ENCODE measurements around the gene TIAM1. TPM values are rescaled to one million over a fixed set of nuclear protein-coding genes. Genes with fewer than 3 reads are reported as not detected.

Gene TIAM1
- total RNA-seq, 1 donor from 2014 or later: 131 TPM

DNA sequence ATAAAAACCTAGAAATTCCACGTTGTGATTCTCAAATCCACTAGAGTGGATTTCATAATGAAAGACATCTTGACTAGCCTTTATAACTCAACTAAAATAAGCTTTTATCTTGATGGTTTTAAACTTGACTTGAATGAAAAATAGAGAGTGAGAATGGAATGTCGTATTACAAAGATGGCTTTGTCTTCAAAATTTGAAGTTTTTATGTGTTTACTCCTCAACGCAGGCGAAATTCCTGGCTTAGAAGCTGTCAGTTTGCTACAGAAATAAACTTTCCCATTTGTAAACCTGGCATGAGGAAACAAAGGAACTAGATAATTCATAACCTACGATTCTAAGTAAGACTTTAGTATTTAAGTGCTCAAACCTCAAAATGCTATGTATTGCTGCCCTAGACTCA is 215.8 kb downstream of the TIAM1 start:
- peaks cover 63% of the 10 kb centered on the region for H3K36me3 Mint-ChIP-seq (ENCODE audit: low read depth, unreplicated experiment)
- H3K4me3 Mint-ChIP-seq (ENCODE audit: unreplicated experiment): no peak overlapping the region
- TF ChIP-seq, protein P1, sequence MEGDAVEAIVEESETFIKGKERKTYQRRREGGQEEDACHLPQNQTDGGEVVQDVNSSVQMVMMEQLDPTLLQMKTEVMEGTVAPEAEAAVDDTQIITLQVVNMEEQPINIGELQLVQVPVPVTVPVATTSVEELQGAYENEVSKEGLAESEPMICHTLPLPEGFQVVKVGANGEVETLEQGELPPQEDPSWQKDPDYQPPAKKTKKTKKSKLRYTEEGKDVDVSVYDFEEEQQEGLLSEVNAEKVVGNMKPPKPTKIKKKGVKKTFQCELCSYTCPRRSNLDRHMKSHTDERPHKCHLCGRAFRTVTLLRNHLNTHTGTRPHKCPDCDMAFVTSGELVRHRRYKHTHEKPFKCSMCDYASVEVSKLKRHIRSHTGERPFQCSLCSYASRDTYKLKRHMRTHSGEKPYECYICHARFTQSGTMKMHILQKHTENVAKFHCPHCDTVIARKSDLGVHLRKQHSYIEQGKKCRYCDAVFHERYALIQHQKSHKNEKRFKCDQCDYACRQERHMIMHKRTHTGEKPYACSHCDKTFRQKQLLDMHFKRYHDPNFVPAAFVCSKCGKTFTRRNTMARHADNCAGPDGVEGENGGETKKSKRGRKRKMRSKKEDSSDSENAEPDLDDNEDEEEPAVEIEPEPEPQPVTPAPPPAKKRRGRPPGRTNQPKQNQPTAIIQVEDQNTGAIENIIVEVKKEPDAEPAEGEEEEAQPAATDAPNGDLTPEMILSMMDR (IDR thresholded peaks at IDR 0.05; ENCODE audit: unreplicated experiment): no peak
- H3K9me3 Mint-ChIP-seq (ENCODE audit: unreplicated experiment): no peaks in the 10 kb centered on the region
- no peak overlapping the region for H3K27ac Mint-ChIP-seq (ENCODE audit: unreplicated experiment)
- DNase-seq (ENCODE audit: low spot score): no peak
- no peaks in the 10 kb centered on the region for H3K4me1 Mint-ChIP-seq (ENCODE audit: unreplicated experiment)
- peaks cover 13% of the 10 kb centered on the region for H3K27me3 Mint-ChIP-seq (ENCODE audit: unreplicated experiment)

DNA sequence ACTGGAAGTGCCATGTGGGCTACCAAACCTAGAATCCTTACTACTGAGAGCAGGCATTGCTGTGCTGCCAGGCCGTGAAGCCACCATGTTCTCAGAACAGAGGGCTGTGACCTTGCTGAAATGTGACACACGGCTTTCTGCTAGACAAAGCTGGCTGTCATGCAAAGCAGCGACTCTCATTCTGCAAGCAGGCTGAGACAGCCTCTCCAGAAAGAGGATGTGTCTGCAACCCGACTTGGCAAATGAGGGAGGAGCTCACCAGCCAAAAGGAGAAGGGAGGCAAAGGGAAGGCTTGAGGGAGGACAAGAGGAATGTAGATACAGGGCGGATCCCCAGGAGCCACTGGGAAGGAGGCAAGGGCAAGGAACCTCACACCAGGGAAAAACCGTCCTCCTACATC is 220.1 kb downstream of the TIAM1 start:
- H3K36me3 Mint-ChIP-seq (ENCODE audit: low read depth, unreplicated experiment): peaks cover 60% of the 10 kb centered on the region
- no peak for DNase-seq (ENCODE audit: low spot score)
- H3K27me3 Mint-ChIP-seq (ENCODE audit: unreplicated experiment): peaks cover 14% of the 10 kb centered on the region
- H3K9me3 Mint-ChIP-seq (ENCODE audit: unreplicated experiment): no peaks in the 10 kb centered on the region
- H3K4me1 Mint-ChIP-seq (ENCODE audit: unreplicated experiment): peaks cover 8% of the 10 kb centered on the region
- no peak overlapping the region for H3K4me3 Mint-ChIP-seq (ENCODE audit: unreplicated experiment)
- H3K27ac Mint-ChIP-seq (ENCODE audit: unreplicated experiment): no peak overlapping the region
- TF ChIP-seq, protein P1 (IDR thresholded peaks at IDR 0.05; ENCODE audit: unreplicated experiment): no peak

DNA sequence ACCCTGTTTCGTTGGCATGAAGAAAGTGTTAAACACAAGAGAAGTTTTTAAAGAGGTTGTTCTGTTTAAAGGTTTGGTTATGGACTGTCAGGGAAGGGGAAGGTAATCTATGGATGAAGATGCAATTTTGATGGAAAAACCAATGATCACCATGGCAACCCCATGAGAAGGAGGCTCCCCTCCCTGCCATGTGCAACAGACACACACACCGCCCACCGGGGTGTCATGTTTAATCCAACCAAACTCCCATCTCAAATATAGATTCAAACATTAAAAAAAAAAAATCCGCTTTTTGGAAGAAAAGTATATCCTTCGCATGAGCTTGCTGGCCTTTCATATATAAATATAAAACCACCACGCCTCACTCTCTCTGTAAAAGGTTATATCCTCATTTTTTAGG is 224.9 kb downstream of the TIAM1 start:
- DNase-seq (ENCODE audit: low spot score): no peak
- Mint-ChIP-seq H3K4me1 (ENCODE audit: unreplicated experiment) (peaks cover 33% of the 10 kb centered on the region), H3K36me3 (ENCODE audit: low read depth, unreplicated experiment) (peaks cover 49% of the 10 kb centered on the region), H3K27ac (ENCODE audit: unreplicated experiment) (no peak overlapping the region), H3K4me3 (ENCODE audit: unreplicated experiment) (no peak overlapping the region), H3K9me3 (ENCODE audit: unreplicated experiment) (no peaks in the 10 kb centered on the region), H3K27me3 (ENCODE audit: unreplicated experiment) (peaks cover 5% of the 10 kb centered on the region)
- TF ChIP-seq, protein P1 (IDR thresholded peaks at IDR 0.05; ENCODE audit: unreplicated experiment): no peak

DNA sequence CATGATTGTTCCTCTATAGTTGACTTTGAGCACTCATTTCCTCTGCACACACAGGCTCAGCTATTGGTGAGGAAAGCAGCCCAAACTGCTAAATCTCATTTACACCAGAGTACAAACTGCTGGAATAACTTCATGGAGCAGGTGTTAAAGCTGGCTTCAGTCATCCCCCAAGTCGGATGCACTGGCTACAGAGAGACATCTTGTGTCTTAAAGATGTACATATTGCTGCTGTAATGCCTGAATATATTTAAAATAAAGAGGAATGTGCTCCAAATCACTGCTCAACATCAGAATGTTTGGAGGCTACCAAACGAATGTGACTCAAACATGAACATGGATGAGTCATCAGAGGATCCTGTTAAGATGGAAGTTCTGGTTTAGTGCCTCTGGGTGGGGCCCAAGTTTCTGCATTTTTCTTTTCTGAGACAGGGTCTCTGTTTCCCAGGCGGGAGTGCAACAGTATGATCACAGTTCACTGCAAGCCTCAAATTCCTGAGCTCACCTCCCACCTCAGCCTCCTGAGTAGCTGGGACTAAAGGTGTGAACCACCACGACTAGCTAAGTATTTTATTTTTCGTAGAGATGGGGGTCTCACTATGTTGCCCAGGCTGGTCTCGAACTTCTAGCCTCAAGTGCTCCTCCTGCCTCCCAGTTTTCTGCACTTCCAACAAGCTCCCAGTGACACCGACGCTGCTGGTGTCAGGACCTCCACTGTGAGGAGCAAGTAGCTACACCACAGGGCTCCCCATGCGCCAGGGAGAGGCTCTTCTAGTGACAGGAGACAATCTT is 226.7 kb downstream of the TIAM1 start:
- TF ChIP-seq, protein P1 (IDR thresholded peaks at IDR 0.05; ENCODE audit: unreplicated experiment): no peak
- Mint-ChIP-seq H3K9me3 (ENCODE audit: unreplicated experiment) (no peaks in the 10 kb centered on the region), H3K4me1 (ENCODE audit: unreplicated experiment) (peaks cover 33% of the 10 kb centered on the region), H3K27ac (ENCODE audit: unreplicated experiment) (no peak overlapping the region), H3K27me3 (ENCODE audit: unreplicated experiment) (peaks cover 5% of the 10 kb centered on the region), H3K36me3 (ENCODE audit: low read depth, unreplicated experiment) (peaks cover 33% of the 10 kb centered on the region), H3K4me3 (ENCODE audit: unreplicated experiment) (no peak overlapping the region)
- DNase-seq (ENCODE audit: low spot score): no peak

DNA sequence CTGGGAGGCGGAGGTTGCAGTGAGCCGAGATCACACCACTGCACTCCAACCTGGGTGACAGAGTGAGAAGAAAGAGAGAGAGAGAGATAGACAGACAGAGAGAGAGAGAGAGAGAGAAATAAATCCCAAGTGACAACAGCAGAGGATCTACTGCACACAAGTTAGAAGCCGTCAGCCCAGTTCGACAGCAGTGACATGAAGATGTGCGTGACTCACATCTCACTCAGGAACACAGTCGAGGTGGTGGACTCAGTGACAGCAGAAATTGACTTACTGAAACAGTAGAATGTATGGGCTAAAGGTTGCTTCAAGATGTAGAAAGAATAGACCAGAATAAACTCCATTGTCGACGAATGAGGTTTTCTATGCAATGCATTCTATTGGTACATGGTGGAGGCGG is 228.8 kb downstream of the TIAM1 start:
- Mint-ChIP-seq H3K4me3 (ENCODE audit: unreplicated experiment) (no peak overlapping the region), H3K4me1 (ENCODE audit: unreplicated experiment) (peaks cover 35% of the 10 kb centered on the region), H3K9me3 (ENCODE audit: unreplicated experiment) (no peaks in the 10 kb centered on the region), H3K36me3 (ENCODE audit: low read depth, unreplicated experiment) (peaks cover 19% of the 10 kb centered on the region), H3K27me3 (ENCODE audit: unreplicated experiment) (peaks cover 1% of the 10 kb centered on the region), H3K27ac (ENCODE audit: unreplicated experiment) (no peak overlapping the region)
- TF ChIP-seq, protein P1 (IDR thresholded peaks at IDR 0.05; ENCODE audit: unreplicated experiment): no peak
- no peak for DNase-seq (ENCODE audit: low spot score)
